Lung (tissue), 12 donors: ENCODE results near the gene ZNF586. TPM values are rescaled to one million over a fixed set of nuclear protein-coding genes. Genes with fewer than 3 reads are reported as not detected.

Experiments
- ATAC-seq: fragments of 200-7000 bp; cut with Tn5 transposase; one replicate; pipeline ENCODE4 v1.9.1; 2020; ENCODE audit warnings: moderate number of reproducible peaks; ENCODE audit not compliant: insufficient read depth, low FRiP score
- DNase-seq, 3 donors: peaks; one replicate each; pipeline ENCODE4 v3.0.0-alpha.2; 2013 to 2017
- H3K27ac ChIP-seq, 2 donors: one replicate each; pipeline ENCODE4 v1.5.1; 2013; ENCODE audit warnings: mild to moderate bottlenecking in 2 of 2, moderate library complexity in 2 of 2, control low read depth in 1 of 2, inconsistent platforms in 1 of 2, low read depth in 1 of 2, low read length in 1 of 2
- H3K27me3 ChIP-seq, 3 donors: one replicate each; pipeline ENCODE4 v1.5.1; 2013; ENCODE audit warnings: low read length in 2 of 3; ENCODE audit not compliant: control insufficient read depth in 3 of 3, insufficient read depth in 3 of 3
- H3K36me3 ChIP-seq, 4 donors: one replicate each; pipeline ENCODE4 v1.5.1; 2013; ENCODE audit warnings: low read length in 4 of 4, mild to moderate bottlenecking in 1 of 4, moderate library complexity in 1 of 4; ENCODE audit not compliant: control insufficient read depth in 4 of 4, insufficient read depth in 4 of 4
- H3K4me1 ChIP-seq, 5 donors: one replicate each; pipeline ENCODE4 v1.5.1; 2013; ENCODE audit warnings: low read length in 5 of 5, mild to moderate bottlenecking in 2 of 5, moderate library complexity in 1 of 5; ENCODE audit not compliant: control insufficient read depth in 5 of 5, insufficient read depth in 5 of 5
- H3K4me3 ChIP-seq: one replicate; pipeline ENCODE4 v1.5.1; 2013; ENCODE audit warnings: mild to moderate bottlenecking, control low read depth, moderate library complexity
- H3K9ac ChIP-seq, 2 donors: one replicate each; pipeline ENCODE4 v1.5.1; 2013; ENCODE audit warnings: low read length in 2 of 2, control low read depth in 1 of 2; ENCODE audit not compliant: insufficient read depth in 1 of 2
- H3K9me3 ChIP-seq, 4 donors: one replicate each; pipeline ENCODE4 v1.5.1; 2013; ENCODE audit warnings: low read length in 3 of 4, mild to moderate bottlenecking in 1 of 4, moderate library complexity in 1 of 4; ENCODE audit not compliant: control insufficient read depth in 4 of 4, insufficient read depth in 3 of 4
- CTCF ChIP-seq: IDR thresholded peaks from 2 replicates; pipeline ENCODE4 v1.5.1; 2012; ENCODE audit warnings: mild to moderate bottlenecking; ENCODE audit errors: control extremely low read depth, extremely low read depth
- WGBS, 2 donors: extraction: QIAGEN DNeasy Blood & Tissue Kit; methylation state at CpG; one replicate each; pipeline ENCODE4 v1.1.7; 2013; 5-methylcytosine and 5-hydroxymethylcytosine counted together
- polyA plus RNA-seq, 2 donors: library from polyadenylated mRNA; stranded (reverse); fragments of 200-250 nt; gene quantifications; one replicate each; pipeline ENCODE4 v1.2.1, GENCODE V29; 2013
- total RNA-seq, 2 donors: library from RNA; depleted of rRNA in 1 of 2; stranded (reverse); fragments of >200 nt in 1 of 2; gene quantifications; one replicate each; pipeline ENCODE4 v1.2.1, GENCODE V29; 2014 to 2021
- donor health status: control.
- donor health status: control.
- donor health status: Bipolar disorder and iron deficiency.
- donor health status: healthy.
- donor health status: DM: yes; HTN: yes; CAD: no.

The ZNF586 gene
- total and polyA plus RNA-seq, 4 donors: 4.8 to 48.1 (median 11.1) TPM

- Histone ChIP-seq H3K27ac (no peak overlapping the region), H3K9me3 (peaks cover 6 to 37% (median 32%) of the 10 kb centered on the region in 4 donors), H3K4me3 (peak overlapping the region; percentile 19), H3K27me3 (no peaks in the 10 kb centered on the region), H3K4me1 (peaks cover 3 to 19% (median 5%) of the 10 kb centered on the region in 5 donors), H3K9ac (no peak overlapping the region), H3K36me3 (peaks cover 23 to 60% (median 43%) of the 10 kb centered on the region in 4 donors)
- TF ChIP-seq CTCF: no peak
- no peak for DNase-seq
- 96 to 97% methylated on average over 3 of the region's 3 CpGs for WGBS, 2 donors
- no peak for ATAC-seq
Observed at GRCh38 chr19:57748029-57748428, 21.4 kb upstream of the ZNF586 start.

GRCh38 chr19:57754091-57754673 lies 15.3 kb upstream of the ZNF586 start:
- Histone ChIP-seq H3K9ac (no peak overlapping the region), H3K9me3 (peaks cover 6 to 51% (median 48%) of the 10 kb centered on the region in 4 donors), H3K4me1 (peaks cover 0 to 5% (median 0%) of the 10 kb centered on the region in 5 donors), H3K4me3 (no peak overlapping the region), H3K27ac (no peak overlapping the region), H3K36me3 (peaks cover 48 to 94% (median 81%) of the 10 kb centered on the region in 4 donors), H3K27me3 (no peaks in the 10 kb centered on the region)
- DNase-seq (no peak), ATAC-seq (no peak)
- 96 to 99% methylated on average over 10 of the region's 10 CpGs for WGBS, 2 donors
- no peak for TF ChIP-seq CTCF

GRCh38 chr19:57755031-57755430 lies 14.4 kb upstream of the ZNF586 start:
- H3K27ac ChIP-seq: no peak overlapping the region
- TF ChIP-seq CTCF: no peak
- H3K36me3 ChIP-seq: peaks cover 56 to 93% (median 79%) of the 10 kb centered on the region in 4 donors
- no peaks in the 10 kb centered on the region for H3K27me3 ChIP-seq
- DNase-seq: no peak
- no peak overlapping the region for H3K9ac ChIP-seq
- H3K9me3 ChIP-seq: peaks cover 6 to 56% (median 40%) of the 10 kb centered on the region in 4 donors
- 85 to 98% methylated on average over 4 of the region's 4 CpGs for WGBS, 2 donors
- H3K4me3 ChIP-seq: no peak overlapping the region
- no peak for ATAC-seq
- no peaks in the 10 kb centered on the region for H3K4me1 ChIP-seq

GRCh38 chr19:57757941-57758340 lies 11.5 kb upstream of the ZNF586 start:
- no peaks in the 10 kb centered on the region for H3K27me3 ChIP-seq
- no peak overlapping the region for H3K27ac ChIP-seq
- DNase-seq (no peak), ATAC-seq (no peak)
- H3K4me1 ChIP-seq: no peaks in the 10 kb centered on the region
- no peak overlapping the region for H3K9ac ChIP-seq
- peaks cover 40 to 81% (median 59%) of the 10 kb centered on the region in 4 donors for H3K36me3 ChIP-seq
- peaks cover under 1 to 39% (median 24%) of the 10 kb centered on the region in 4 donors for H3K9me3 ChIP-seq
- no peak overlapping the region for H3K4me3 ChIP-seq
- TF ChIP-seq CTCF: no peak
- WGBS, 2 donors: 94 to 96% methylated on average over 2 of the region's 2 CpGs
